CMK (cell line): ENCODE data around the gene TGM3.

ENCODE experiments used
- DNase-seq: peaks from one replicate; pipeline ENCODE4 v3.0.0-alpha.2; 2010; ENCODE audit warnings: low read depth

The TGM3 gene

DNA sequence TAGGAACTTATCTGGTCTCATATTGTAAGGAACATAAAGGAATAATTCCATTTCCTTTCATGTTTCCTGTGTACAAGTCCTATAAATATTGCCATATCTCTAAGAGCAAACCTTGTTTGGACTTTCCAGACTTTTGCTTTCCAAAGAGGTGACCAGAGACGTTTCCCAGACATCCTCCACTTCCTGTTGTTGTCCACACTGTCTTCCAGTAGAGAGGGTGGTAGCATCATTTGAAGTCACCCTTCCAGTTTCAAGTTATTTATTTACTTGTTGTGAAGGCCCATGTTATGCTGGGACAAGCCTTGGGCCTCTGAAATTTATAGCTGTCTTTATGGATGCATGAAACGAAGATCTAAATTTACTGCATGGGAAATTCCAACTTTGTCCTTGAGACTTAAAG lies 10.6 kb upstream of the TGM3 start:
- DNase-seq = no peak

- no peak for DNase-seq
Measured at GRCh38 chr20:2285613-2286012, 10.2 kb upstream of the TGM3 start.

DNA sequence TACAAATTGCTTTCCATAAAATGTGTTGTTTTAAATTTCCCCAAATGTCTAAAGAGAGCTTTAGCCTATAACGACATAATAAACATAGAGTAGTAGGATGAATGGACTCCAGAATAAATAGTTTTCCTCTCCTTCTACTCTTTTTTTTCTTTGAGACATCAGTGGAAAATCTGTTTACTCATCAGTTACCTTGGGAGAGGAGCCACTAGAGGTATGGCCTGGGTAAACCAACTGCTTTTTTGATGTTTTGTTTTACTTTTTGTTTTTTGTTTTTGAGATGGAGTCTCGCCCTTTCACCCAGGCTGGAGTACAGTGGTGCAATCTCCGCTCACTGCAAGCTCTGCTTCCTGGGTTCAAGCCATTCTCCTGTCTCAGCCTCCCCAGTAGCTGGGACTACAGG lies 8.3 kb upstream of the TGM3 start:
- no peak for DNase-seq

- no peak for DNase-seq
Measured at GRCh38 chr20:2289475-2289874, 6.3 kb upstream of the TGM3 start.

- no peak for DNase-seq
Measured at GRCh38 chr20:2290486-2290885, 5.3 kb upstream of the TGM3 start.

DNA sequence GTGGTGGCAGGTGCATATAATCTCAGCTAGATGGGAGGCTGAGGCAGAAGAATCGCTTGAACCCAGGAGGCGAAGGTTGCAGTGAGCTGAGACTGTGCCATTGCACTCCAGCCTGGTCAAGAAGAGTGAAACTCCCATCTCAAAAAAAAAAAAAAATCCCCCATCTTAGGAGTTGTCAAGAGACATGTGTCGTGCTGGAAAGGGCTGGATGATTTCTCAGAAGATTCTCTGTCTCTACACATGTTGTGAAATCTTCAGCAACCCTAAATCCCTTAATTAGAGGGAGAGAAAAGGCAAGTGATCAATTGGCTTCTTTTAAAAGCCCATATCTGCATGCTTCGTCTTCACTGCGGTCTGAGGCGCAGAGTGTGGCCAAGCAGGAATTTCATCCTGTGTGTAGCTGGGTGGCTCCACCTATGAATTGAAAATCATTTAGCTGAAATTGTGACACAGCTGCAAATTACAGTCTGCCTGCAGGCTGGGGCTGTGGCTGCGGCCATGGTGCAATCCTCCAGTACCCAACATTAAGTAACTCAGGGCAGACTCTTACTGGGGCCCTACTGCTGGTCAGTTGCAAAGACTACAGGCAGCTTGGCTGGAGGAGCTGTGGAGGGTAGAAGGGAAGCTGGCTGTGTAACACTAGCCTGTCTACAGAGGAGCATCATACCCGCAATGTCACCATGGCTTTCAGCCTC lies 3.2 kb upstream of the TGM3 start:
- no peak for DNase-seq

- DNase-seq = no peak
Measured at GRCh38 chr20:2293486-2293885, 2.3 kb upstream of the TGM3 start.

GRCh38 chr20:2293971-2294370 lies 1.8 kb upstream of the TGM3 start:
- no peak for DNase-seq

GRCh38 chr20:2295286-2295685 lies 515 bp upstream of the TGM3 start:
- no peak for DNase-seq

DNA sequence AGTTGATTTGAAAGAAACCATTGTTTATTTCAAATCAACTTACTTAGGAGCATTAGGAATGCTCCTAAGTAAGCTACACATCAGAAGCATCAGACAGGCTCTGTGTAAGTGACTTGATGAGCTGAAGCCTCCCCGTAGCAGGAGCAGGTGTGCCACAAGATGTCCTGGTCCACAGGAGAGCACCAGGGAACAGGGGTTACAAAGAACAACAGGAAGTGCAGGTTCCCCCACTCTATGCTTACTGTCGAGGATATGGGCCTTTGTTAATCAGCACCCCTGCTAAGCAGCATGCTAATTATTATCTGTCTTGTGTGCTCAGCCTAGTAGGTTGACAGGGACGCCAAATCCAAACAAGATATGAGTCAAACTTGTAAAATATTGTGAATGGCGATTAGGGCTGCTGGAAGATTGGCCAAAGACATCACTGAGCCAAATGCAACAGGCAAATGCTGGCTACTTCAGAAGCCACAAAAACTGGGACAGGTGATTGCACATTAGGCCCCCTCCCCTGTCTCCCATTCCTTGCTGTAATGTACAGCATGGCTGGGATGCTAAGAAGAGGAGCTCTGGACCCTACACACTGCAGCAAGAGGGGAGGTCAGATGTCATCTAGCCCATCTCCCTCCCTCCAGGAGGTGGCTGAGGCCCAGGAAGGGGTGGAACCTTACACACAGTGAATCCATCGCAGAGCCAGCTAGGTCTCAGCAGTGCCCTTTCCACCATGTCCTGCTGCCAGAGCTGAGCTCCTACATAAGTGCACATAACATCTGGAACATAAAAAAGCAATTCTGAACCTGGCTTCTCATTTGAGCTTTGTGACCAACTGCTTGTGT lies 939 bp downstream of the TGM3 start:
- no peak for DNase-seq

- no peak for DNase-seq
Measured at GRCh38 chr20:2297357-2297728, 1.5 kb downstream of the TGM3 start.

DNA sequence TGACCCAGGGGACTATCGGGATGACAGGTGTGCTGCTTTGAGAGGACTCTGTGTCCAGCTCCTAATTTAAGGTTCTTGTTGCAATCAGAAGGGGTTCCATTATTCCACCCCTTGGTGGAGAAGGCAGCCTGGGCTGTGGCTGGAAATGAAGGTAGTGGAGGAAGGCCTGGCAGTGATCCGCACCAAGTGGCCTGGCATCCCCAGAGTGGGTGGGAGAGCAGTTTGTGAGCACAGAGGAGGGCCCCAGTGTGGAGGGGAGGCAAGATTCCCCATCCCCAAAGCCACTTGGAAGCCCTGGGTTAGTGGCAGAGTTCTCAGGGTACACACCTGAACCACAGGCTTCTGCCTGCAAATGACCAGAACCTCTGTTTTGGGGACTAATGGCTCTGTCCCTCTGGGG lies 2.3 kb downstream of the TGM3 start:
- DNase-seq = no peak

GRCh38 chr20:2298701-2299100 lies 2.9 kb downstream of the TGM3 start:
- no peak for DNase-seq

DNA sequence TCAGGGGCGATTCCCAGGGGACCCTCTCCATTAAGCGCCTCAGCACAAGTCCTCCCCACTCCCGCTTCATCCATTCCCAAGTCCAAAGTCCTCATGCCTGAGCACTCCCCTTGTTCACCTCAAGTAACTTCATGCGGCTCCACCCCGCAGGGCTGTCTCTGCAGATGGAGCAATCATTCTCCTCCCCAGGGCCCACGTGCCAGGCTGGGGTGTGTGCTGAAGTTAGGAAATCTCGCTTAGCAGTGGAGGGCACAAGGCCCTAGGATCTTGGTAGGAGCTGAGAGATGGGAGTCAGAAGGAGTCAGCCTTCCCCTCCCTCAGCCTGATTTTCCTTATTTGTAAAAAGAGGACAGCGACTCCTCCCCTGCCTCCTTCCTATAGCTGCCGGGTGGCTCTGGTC lies 3.5 kb downstream of the TGM3 start:
- no peak for DNase-seq

DNA sequence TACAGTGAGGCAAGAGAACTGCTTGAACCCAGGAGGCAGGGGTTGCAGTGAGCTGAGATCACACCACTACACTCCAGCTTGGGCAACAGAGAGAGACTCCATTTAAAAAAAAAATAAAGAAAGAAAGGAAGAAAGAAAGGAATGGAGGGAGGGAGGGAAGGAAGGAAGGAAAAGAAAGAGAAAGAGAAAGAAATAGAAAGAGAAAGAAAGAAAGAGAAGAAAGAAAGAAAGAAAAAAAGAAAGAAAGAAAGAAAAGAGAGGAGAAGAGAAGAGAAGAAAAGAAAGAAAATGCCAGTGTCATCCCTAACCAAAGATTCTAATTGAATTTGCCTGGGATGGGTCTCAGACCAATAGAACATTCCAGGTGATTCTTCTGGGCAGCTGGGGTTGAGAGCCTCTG lies 4.2 kb downstream of the TGM3 start:
- no peak for DNase-seq

- no peak for DNase-seq
Measured at GRCh38 chr20:2300420-2300819, 4.6 kb downstream of the TGM3 start.

DNA sequence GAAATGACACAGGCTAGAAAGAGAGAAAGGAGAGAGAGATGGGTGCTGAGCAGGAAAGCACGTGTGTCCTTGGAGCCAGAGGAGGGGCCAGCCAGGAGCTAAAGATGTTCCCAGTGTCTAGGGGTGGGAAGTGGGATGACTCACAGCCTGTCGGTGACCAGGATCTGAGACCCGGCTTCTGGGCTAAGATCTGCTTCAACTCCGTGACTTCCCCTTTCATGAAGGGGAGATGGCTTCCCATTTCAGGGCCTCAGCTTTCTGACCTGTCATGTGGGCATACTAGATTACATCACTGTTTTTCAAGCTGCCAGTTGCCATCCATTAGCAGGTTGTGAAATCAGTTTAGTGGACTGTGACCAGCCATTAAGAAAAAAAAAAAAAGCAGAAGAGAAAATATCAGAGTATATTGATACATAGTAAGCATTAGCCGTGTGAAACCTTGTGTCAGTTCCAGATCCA lies 5.4 kb downstream of the TGM3 start:
- peak; percentile 34 for DNase-seq

DNA sequence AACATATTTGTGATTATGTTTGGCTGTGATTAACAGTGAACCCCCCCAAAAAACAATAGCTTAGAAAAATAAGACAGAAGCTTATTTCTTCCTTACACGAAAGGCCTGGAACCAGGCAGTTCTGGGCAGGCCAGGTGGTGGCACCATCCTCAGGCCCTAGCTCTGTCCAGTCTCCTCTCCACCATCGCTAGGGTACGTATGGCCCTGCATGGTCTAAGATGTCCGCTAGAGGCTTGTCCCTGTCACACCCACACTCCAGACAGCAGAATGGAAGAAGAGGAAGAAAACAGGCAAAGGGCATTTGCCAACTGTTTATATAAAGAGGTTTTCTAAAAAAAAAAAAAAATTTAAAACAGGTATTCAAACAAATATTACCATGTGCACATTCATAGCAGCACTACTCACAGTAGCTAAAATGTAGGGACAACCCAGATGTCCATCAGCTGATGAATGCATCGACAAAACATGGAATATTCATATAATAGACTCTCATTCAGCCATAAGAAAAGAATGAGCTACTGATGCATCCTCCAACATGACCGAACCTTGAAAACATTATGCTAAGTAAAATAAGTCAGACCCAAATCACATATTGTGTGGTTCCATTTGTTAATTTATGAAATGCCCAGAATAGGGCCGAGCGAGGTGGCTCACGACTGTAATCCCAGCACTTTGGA lies 6.7 kb downstream of the TGM3 start:
- no peak for DNase-seq

GRCh38 chr20:2303673-2304072 lies 7.9 kb downstream of the TGM3 start:
- no peak for DNase-seq

- no peak for DNase-seq
Measured at GRCh38 chr20:2304180-2304579, 8.4 kb downstream of the TGM3 start.

GRCh38 chr20:2305029-2305428 lies 9.2 kb downstream of the TGM3 start:
- DNase-seq = no peak

DNA sequence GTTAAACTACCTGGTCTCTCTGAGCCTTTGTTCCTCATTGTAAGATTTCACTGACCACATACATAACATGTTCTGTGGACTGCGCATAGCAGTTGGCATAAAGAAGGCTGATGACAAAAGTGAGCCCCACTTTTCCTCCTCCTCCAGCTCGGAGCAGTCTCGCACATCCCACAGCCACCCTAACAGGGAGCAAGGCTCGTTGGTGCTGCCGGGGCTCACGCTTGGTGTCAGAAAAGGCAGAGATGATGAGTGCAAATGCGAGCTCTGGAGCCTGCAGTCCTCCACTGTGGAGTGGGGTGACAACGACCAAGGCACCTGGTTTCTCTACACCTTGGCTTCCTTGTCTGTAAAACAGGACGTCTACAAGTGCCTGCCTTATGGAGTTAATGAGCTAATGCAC lies 9.7 kb downstream of the TGM3 start:
- no peak for DNase-seq

DNA sequence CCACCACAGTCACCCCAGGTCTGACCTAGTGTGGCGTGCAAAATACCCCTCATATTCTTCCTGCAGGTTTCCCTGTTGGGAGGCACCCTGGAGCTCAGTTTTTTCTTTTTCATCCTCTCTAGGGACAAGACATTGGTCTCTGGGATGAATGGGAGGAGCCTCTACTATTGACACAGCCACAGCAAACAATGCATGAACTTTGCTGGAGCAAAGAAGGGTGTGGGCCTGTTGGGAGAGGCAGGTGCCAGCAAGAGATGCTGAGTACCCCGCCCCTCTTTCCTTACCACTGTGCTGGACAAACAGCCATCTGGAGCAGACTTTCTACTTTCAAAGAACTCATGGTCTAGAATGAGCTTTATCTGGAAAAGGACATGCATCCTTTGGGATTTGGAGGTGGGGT lies 10.1 kb downstream of the TGM3 start:
- no peak for DNase-seq
